K562 (cell line): ENCODE measurements around the gene CCZ1B. TPM values are rescaled to one million over a fixed set of nuclear protein-coding genes. Genes with fewer than 3 reads are reported as not detected.

Source experiments
- polyA plus RNA-seq, 8 experiments: library from polyadenylated mRNA; depleted of rRNA in 4 of 8; stranded (reverse) in 5 of 8; unstranded in 3 of 8; fragments of >200 nt; fragmentation: Nextera tagmentation in 2 of 8; fragmentation: Illumina TruSeq in 1 of 8; extraction: Ambion mirVana in 2 of 8; extraction: Trizol in 1 of 8; gene quantifications; 2 replicates each; pipeline versions ENCODE4 v1.2.1 to v1.2.3, GENCODE V29; 2011 to 2014; ENCODE audit warnings: inconsistent platforms in 1 of 8, missing spikeins in 1 of 8
- total RNA-seq, 7 experiments: library from RNA; depleted of rRNA in 6 of 7; stranded (reverse); fragments of >200 nt in 6 of 7; fragmentation: Illumina TruSeq in 2 of 7; extraction: Trizol in 2 of 7; gene quantifications; 2 replicates each; pipeline versions ENCODE4 v1.2.1 to v1.2.3, GENCODE V29; 2011 to 2021; ENCODE audit warnings: low replicate concordance in 1 of 7

The CCZ1B gene
- total and polyA plus RNA-seq, 9 of the 15 experiments (the other 6 are each of a cell fraction or from before 2014, with no cell fraction given) = 8.1 to 78.5 (median 36.8) TPM

Other genes with a start within 250 kb of the CCZ1B start
- 33.4 and 44.9 TPM in 2 replicates for gene ZDHHC4, start 248.8 kb downstream of the CCZ1B start, total RNA-seq (2014; rRNA removed)
- gene ZDHHC4, start 248.8 kb downstream of the CCZ1B start, total RNA-seq (2014; rRNA removed; fragmentation: Illumina TruSeq; extraction: Trizol) = 58.3 and 59.1 TPM in 2 replicates
- gene ZDHHC4, start 248.8 kb downstream of the CCZ1B start, total RNA-seq (2015; rRNA removed; fragmentation: Illumina TruSeq; extraction: Trizol) = 53.5 and 53.8 TPM in 2 replicates
- 54.1 and 58.7 TPM in 2 replicates for gene ZDHHC4, start 248.8 kb downstream of the CCZ1B start, total RNA-seq (2021)
- 106 and 124 TPM in 2 replicates for gene ZDHHC4, start 248.8 kb downstream of the CCZ1B start, polyA plus RNA-seq (2011; rRNA removed)
- 64.3 and 71.1 TPM in 2 replicates for gene ZDHHC4, start 248.8 kb downstream of the CCZ1B start, polyA plus RNA-seq (2014; fragmentation: Illumina TruSeq; extraction: Trizol)
- gene ZDHHC4, start 248.8 kb downstream of the CCZ1B start, polyA plus RNA-seq (2014; fragmentation: Nextera tagmentation; extraction: Ambion mirVana) = 10 to 100 TPM; 58.9 to 77.0 TPM
- 52.5 and 60.4 TPM in 2 replicates for gene ZDHHC4, start 248.8 kb downstream of the CCZ1B start, polyA plus RNA-seq (2014; rRNA removed)
- gene INTS15, start 236.3 kb downstream of the CCZ1B start, total RNA-seq (2014; rRNA removed) = 12.6 and 21.2 TPM in 2 replicates
- gene INTS15, start 236.3 kb downstream of the CCZ1B start, total RNA-seq (2014; rRNA removed; fragmentation: Illumina TruSeq; extraction: Trizol) = 8.3 and 8.4 TPM in 2 replicates
- 10.3 and 10.9 TPM in 2 replicates for gene INTS15, start 236.3 kb downstream of the CCZ1B start, total RNA-seq (2015; rRNA removed; fragmentation: Illumina TruSeq; extraction: Trizol)
- gene INTS15, start 236.3 kb downstream of the CCZ1B start, total RNA-seq (2021) = 23.5 and 24.6 TPM in 2 replicates
- 11.6 and 17.2 TPM in 2 replicates for gene INTS15, start 236.3 kb downstream of the CCZ1B start, polyA plus RNA-seq (2011; rRNA removed)
- 26.4 and 28.9 TPM in 2 replicates for gene INTS15, start 236.3 kb downstream of the CCZ1B start, polyA plus RNA-seq (2014; fragmentation: Illumina TruSeq; extraction: Trizol)
- gene INTS15, start 236.3 kb downstream of the CCZ1B start, polyA plus RNA-seq (2014; fragmentation: Nextera tagmentation; extraction: Ambion mirVana) = under 1 TPM; 0.52 to 0.57 TPM
- gene INTS15, start 236.3 kb downstream of the CCZ1B start, polyA plus RNA-seq (2014; rRNA removed) = 16.8 and 17.9 TPM in 2 replicates
- 0.04 TPM in 1 of 2 replicates, not detected in the other for gene ZNF853, start 210.7 kb downstream of the CCZ1B start, total RNA-seq (2014; rRNA removed)
- gene ZNF853, start 210.7 kb downstream of the CCZ1B start, total RNA-seq (2014; rRNA removed; fragmentation: Illumina TruSeq; extraction: Trizol) = not detected in 2 replicates
- not detected in 2 replicates for gene ZNF853, start 210.7 kb downstream of the CCZ1B start, total RNA-seq (2015; rRNA removed; fragmentation: Illumina TruSeq; extraction: Trizol)
- gene ZNF853, start 210.7 kb downstream of the CCZ1B start, total RNA-seq (2021) = not detected in 2 replicates
- gene ZNF853, start 210.7 kb downstream of the CCZ1B start, polyA plus RNA-seq (2011; rRNA removed) = 0.05 TPM in 1 of 2 replicates, not detected in the other
- gene ZNF853, start 210.7 kb downstream of the CCZ1B start, polyA plus RNA-seq (2014; fragmentation: Illumina TruSeq; extraction: Trizol) = 0.03 TPM in 1 of 2 replicates, not detected in the other
- gene ZNF853, start 210.7 kb downstream of the CCZ1B start, polyA plus RNA-seq (2014; fragmentation: Nextera tagmentation; extraction: Ambion mirVana) = not detected
- gene ZNF853, start 210.7 kb downstream of the CCZ1B start, polyA plus RNA-seq (2014; rRNA removed) = not detected in 2 replicates
- gene ZNF316, start 189.0 kb downstream of the CCZ1B start, total RNA-seq (2014; rRNA removed) = 18.6 and 20.5 TPM in 2 replicates
- 9.2 and 10.4 TPM in 2 replicates for gene ZNF316, start 189.0 kb downstream of the CCZ1B start, total RNA-seq (2014; rRNA removed; fragmentation: Illumina TruSeq; extraction: Trizol)
- gene ZNF316, start 189.0 kb downstream of the CCZ1B start, total RNA-seq (2015; rRNA removed; fragmentation: Illumina TruSeq; extraction: Trizol) = 7.3 and 7.8 TPM in 2 replicates
- gene ZNF316, start 189.0 kb downstream of the CCZ1B start, total RNA-seq (2021) = 25.2 and 34.0 TPM in 2 replicates
- 8.6 and 9.7 TPM in 2 replicates for gene ZNF316, start 189.0 kb downstream of the CCZ1B start, polyA plus RNA-seq (2011; rRNA removed)
- gene ZNF316, start 189.0 kb downstream of the CCZ1B start, polyA plus RNA-seq (2014; fragmentation: Illumina TruSeq; extraction: Trizol) = 7.0 and 9.8 TPM in 2 replicates
- gene ZNF316, start 189.0 kb downstream of the CCZ1B start, polyA plus RNA-seq (2014; fragmentation: Nextera tagmentation; extraction: Ambion mirVana) = under 1 TPM; 0.10 to 0.14 TPM
- gene ZNF316, start 189.0 kb downstream of the CCZ1B start, polyA plus RNA-seq (2014; rRNA removed) = 15.5 and 16.3 TPM in 2 replicates
- gene ZNF12, start 119.3 kb downstream of the CCZ1B start, total RNA-seq (2014; rRNA removed) = 12.9 and 13.3 TPM in 2 replicates
- gene ZNF12, start 119.3 kb downstream of the CCZ1B start, total RNA-seq (2014; rRNA removed; fragmentation: Illumina TruSeq; extraction: Trizol) = 19.3 and 23.4 TPM in 2 replicates
- gene ZNF12, start 119.3 kb downstream of the CCZ1B start, total RNA-seq (2015; rRNA removed; fragmentation: Illumina TruSeq; extraction: Trizol) = 19.2 and 20.3 TPM in 2 replicates
- gene ZNF12, start 119.3 kb downstream of the CCZ1B start, total RNA-seq (2021) = 15.0 and 21.1 TPM in 2 replicates
- 32.3 and 34.7 TPM in 2 replicates for gene ZNF12, start 119.3 kb downstream of the CCZ1B start, polyA plus RNA-seq (2011; rRNA removed)
- 13.8 and 14.7 TPM in 2 replicates for gene ZNF12, start 119.3 kb downstream of the CCZ1B start, polyA plus RNA-seq (2014; fragmentation: Illumina TruSeq; extraction: Trizol)
- 1 to 10 TPM; 5.8 to 7.3 TPM for gene ZNF12, start 119.3 kb downstream of the CCZ1B start, polyA plus RNA-seq (2014; fragmentation: Nextera tagmentation; extraction: Ambion mirVana)
- gene ZNF12, start 119.3 kb downstream of the CCZ1B start, polyA plus RNA-seq (2014; rRNA removed) = 14.8 and 18.9 TPM in 2 replicates
- gene RSPH10B2, start 72.2 kb downstream of the CCZ1B start, total RNA-seq (2014; rRNA removed) = not detected in 2 replicates
- 0.11 and 0.19 TPM in 2 replicates for gene RSPH10B2, start 72.2 kb downstream of the CCZ1B start, total RNA-seq (2014; rRNA removed; fragmentation: Illumina TruSeq; extraction: Trizol)
- not detected in 2 replicates for gene RSPH10B2, start 72.2 kb downstream of the CCZ1B start, total RNA-seq (2015; rRNA removed; fragmentation: Illumina TruSeq; extraction: Trizol)
- gene RSPH10B2, start 72.2 kb downstream of the CCZ1B start, total RNA-seq (2021) = 0.29 TPM in 1 of 2 replicates, not detected in the other
- gene RSPH10B2, start 72.2 kb downstream of the CCZ1B start, polyA plus RNA-seq (2011; rRNA removed) = 0.04 TPM in 2 replicates
- 0.04 TPM in 1 of 2 replicates, not detected in the other for gene RSPH10B2, start 72.2 kb downstream of the CCZ1B start, polyA plus RNA-seq (2014; fragmentation: Illumina TruSeq; extraction: Trizol)
- under 1 TPM in 1 of 2 experiments, not detected in 1; 0.11 TPM for gene RSPH10B2, start 72.2 kb downstream of the CCZ1B start, polyA plus RNA-seq (2014; fragmentation: Nextera tagmentation; extraction: Ambion mirVana)
- not detected in 2 replicates for gene RSPH10B2, start 72.2 kb downstream of the CCZ1B start, polyA plus RNA-seq (2014; rRNA removed)